Keratinocyte (primary cell): ENCODE results near the gene THBS2.

Experiments
- CTCF ChIP-seq, 3 experiments: IDR thresholded peaks in 1 of 3; conservative IDR thresholded peaks in 1 of 3; optimal IDR thresholded peaks in 1 of 3; 2 replicates in 2 of 3; 3 replicates in 1 of 3; pipeline versions ENCODE3 to v1.5.1; 2011; ENCODE audit warnings: low read length in 3 of 3, mild to moderate bottlenecking in 3 of 3, moderate library complexity in 2 of 3, control low read depth in 1 of 3, inconsistent platforms in 1 of 3; ENCODE audit not compliant: insufficient read depth in 2 of 3; ENCODE audit errors: extremely low read depth in 1 of 3
- EZH2 ChIP-seq: IDR thresholded peaks from one replicate; pipeline ENCODE4 v1.6.1; 2012; ENCODE audit warnings: inconsistent platforms, mild to moderate bottlenecking, low read length, moderate library complexity

GRCh38 chr6:169250660-169251059 is 3.0 kb downstream of the THBS2 start:
- TF ChIP-seq CTCF (optimal IDR thresholded peaks at IDR 0.05 in 1 of 3, IDR thresholded peaks at IDR 0.05 in 1 of 3, conservative IDR thresholded peaks at IDR 0.05 in 1 of 3; ENCODE audit: extremely low read depth in 1 of 3, insufficient read depth in 2 of 3, low read length in 3 of 3), result peak in 1 of 3 experiments; percentile 4
- no peak for TF ChIP-seq EZH2
